Smooth muscle cell of trachea (primary cell): Measurements from ENCODE around the gene PCDHGB5. TPM values are rescaled to one million over a fixed set of nuclear protein-coding genes. Genes with fewer than 3 reads are reported as not detected.

Experiments
- total RNA-seq: library from RNA; depleted of rRNA; stranded (reverse); fragments of >200 nt; gene quantifications from 2 replicates; pipeline ENCODE4 v1.2.1, GENCODE V29; 2014

Gene PCDHGB5
- 27.9 and 40.4 TPM in 2 replicates for total RNA-seq

GRCh38 chr5:141397756-141398551 is at the start of gene PCDHGB5:
PCDHGB5 (plus strand) TSS chr5:141397947; CDS start chr5:141398128, 181 bp downstream.

DNA sequence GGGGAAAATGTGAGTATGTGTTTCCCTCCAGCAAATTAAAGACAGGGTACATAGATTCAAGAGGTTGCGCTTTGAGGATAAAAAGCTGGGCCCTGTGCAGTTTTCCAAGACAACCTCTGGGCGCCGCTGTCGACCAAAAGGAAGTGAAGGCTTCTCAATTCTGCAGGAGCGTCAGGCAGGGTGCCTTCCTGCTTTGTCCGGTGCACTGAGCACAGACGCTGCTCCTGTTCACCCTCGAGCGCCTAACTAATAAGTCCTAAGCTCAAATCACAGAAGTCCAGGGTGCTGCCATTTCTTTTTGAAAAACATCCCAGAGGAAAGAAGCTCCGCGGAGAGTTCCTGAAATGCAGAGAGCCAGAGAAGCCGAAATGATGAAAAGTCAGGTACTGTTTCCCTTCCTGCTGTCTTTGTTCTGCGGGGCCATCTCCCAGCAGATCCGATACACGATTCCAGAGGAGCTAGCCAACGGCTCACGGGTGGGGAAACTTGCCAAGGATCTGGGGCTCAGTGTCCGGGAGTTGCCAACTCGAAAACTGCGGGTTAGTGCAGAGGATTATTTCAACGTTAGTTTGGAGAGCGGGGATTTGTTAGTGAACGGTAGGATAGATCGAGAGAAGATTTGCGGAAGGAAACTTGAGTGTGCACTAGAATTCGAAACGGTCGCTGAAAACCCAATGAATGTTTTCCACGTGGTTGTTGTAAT is 47.7 kb upstream of the PCDHGB5 start, which contains the start of gene PCDHGB1:
PCDHGB1 (plus strand) TSS at position 183 of the 703 bp plus-strand sequence; CDS start at position 345, 162 bp downstream.

DNA sequence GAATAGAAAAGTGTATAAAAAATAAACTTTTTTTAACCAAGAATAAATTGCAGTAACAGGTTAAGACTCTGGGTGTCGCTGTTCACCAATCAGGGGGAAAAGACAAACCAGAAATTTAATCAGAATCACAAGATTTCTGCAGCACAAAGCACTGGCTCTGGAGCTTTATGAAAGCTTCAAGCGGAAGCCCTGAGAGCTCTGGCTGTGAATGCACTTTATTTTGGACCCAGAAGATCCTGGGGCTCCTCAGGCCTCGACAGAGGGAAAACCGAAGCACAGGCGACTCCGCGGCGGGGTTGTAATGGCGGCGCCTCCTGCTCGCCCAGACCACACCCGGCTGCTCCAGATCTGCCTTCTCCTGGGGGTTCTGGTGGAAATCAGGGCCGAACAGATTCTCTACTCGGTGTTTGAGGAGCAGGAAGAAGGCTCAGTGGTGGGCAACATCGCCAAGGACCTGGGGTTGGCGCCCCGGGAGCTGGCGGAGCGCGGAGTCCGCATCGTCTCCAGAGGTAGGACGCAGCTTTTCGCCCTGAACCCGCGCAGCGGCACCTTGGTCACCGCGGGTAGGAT is 42.8 kb upstream of the PCDHGB5 start, which contains the start of gene PCDHGA4:
PCDHGA4 (plus strand) TSS at position 122 of the 570 bp plus-strand sequence; CDS start at position 209, 87 bp downstream.

DNA sequence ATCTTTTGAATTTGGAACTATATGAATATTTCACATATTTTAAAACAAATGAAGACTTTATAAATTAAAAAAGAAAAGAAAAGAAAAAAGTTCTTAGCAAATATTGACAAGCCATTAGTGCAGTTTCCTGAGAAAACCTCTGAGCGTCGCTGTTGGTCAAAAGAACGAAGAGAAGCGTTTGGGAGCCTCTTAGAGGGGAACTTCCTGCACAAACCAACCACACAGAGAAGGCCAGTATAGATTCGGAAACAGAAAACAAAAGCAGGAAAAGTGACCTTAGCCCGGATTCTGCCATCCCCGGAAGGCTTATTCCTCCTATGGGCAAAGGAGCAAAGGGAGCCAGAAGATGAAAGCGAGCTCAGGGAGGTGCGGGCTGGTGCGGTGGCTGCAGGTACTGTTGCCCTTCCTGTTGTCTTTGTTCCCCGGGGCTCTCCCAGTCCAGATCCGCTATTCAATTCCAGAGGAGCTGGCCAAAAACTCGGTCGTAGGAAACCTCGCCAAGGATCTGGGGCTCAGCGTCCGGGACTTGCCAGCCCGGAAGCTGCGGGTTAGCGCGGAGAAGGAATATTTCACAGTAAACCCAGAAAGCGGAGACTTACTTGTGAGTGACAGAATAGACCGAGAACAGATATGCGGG is 37.8 kb upstream of the PCDHGB5 start, which contains the start of gene PCDHGB2:
PCDHGB2 (plus strand) TSS at position 205 of the 637 bp plus-strand sequence; CDS start at position 347, 142 bp downstream.

DNA sequence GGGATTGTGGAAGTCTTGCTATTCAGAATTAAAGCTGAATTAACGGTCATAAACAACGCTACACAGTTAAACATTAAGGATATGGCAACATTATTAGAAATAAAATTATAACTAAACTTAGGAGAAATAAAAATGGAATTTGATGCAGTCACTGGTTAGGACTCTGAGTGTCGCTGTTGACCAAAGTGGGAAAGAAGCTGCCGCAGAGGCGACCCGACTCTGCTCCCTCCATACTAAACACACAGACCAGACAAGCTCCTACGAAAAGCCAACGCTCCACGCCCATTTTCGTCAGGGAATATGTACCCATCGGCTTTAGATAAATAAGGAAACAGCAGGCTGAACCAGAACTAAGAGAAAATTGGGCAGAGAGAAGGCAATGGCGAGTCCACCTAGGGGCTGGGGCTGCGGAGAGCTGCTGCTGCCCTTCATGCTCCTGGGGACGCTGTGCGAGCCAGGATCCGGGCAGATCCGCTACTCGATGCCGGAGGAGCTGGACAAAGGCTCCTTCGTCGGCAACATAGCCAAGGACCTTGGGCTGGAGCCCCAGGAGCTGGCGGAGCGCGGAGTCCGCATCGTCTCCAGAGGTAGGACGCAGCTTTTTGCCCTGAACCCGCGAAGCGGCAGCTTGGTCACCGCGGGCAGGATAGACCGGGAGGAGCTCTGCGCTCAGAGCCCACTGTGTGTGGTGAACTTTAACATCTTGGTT is 33.6 kb upstream of the PCDHGB5 start, which contains the start of gene PCDHGA5:
PCDHGA5 (plus strand) TSS at position 211 of the 709 bp plus-strand sequence; CDS start at position 380, 169 bp downstream.

DNA sequence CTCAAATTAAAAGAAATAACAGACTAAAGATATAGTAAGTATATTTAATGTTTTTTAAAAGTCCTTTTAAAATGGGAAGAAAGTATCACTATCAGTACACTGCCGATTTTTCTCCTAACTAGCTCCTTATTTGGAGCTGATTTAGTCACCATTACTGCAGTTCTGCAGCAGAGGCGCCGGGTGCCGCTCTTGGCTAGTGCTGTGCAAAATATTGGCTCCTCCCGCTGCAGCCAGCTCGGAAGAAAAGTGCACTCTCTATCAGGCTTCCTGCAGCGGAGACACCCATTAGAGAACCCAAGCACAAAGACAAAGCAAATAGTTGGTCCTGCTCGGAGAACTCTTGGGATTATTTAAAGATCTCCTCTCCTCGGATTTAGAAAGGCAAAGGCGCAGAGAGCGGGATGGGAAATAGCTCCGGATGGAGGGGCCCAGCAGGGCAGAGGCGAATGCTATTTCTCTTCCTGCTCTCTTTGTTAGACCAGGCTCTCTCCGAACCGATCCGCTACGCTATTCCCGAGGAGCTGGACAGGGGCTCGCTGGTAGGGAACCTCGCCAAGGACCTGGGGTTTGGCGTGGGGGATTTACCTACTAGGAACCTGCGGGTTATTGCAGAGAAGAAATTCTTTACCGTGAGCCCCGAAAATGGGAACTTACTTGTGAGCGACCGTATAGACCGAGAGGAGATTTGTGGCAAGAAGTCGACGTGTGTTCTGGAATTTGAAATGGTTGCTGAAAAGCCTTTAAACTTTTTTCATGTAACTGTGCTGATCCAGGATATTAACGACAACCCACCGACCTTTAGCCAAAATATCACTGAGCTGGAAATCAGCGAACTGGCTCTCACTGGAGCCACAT is 27.5 kb upstream of the PCDHGB5 start, which contains the start of gene PCDHGB3:
PCDHGB3 (plus strand) TSS at position 249 of the 855 bp plus-strand sequence; CDS start at position 402, 153 bp downstream.

GRCh38 chr5:141373673-141374317 is 24.0 kb upstream of the PCDHGB5 start, which contains the start of gene PCDHGA6:
PCDHGA6 (plus strand) TSS chr5:141373891; CDS start chr5:141374084, 193 bp downstream.

DNA sequence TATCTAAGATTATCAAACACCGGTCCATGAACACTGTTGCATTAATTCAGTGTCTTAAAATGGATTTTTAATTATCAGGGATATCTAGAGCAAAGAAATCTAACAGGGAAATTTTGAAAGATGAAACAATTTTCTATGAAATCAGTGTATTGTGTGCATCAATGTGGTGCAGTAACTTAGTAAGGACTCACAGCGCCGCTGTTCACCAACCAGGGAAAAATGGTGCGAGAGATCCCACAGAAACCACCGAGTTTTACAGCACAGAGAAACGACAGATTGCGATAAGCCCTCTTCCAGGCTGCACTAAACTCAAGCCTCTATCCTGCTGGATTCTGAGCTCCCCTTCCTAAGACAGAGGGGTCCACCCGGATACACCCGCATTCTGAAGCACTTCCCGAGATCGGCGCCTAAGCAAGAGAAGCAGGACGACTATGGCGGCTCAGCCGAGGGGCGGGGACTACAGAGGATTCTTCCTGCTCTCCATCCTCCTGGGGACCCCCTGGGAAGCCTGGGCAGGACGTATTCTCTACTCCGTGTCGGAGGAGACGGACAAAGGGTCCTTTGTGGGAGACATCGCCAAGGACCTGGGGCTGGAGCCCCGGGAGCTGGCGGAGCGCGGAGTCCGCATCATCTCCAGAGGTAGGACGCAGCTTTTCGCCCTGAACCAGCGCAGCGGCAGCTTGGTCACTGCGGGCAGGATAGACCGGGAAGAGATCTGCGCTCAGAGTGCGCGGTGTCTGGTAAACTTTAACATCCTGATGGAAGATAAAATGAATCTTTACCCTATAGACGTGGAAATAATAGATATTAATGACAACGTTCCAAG is 15.1 kb upstream of the PCDHGB5 start, which contains the start of gene PCDHGA7:
PCDHGA7 (plus strand) TSS at position 274 of the 826 bp plus-strand sequence; CDS start at position 432, 158 bp downstream.

DNA sequence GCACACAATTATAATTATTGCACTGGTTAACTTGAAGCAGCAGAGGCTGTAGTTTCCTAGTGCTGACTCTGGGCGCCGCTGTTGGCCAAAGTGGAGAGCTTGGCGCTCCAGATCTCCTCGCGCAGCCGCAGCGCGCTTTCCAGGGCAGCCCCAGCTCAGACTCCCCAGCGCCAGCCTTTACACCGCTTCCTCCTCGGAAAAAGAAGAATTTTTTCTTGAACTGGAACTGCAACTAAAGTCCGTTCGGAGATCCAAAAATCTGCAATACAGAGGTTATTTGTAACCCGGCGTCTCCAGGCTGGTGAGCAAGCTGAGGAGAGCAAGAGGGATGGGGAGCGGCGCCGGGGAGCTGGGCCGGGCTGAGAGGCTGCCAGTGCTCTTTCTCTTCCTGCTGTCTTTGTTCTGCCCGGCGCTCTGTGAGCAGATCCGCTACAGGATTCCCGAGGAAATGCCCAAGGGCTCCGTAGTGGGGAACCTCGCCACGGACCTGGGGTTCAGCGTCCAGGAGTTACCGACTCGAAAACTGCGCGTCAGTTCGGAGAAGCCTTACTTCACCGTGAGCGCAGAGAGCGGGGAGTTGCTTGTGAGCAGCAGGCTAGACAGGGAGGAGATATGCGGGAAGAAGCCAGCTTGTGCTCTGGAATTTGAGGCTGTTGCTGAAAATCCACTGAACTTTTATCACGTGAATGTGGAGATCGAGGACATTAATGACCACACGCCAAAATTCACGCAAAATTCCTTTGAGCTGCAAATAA is 10.0 kb upstream of the PCDHGB5 start, which contains the start of gene PCDHGB4:
PCDHGB4 (plus strand) TSS at position 142 of the 755 bp plus-strand sequence; CDS start at position 329, 187 bp downstream.

DNA sequence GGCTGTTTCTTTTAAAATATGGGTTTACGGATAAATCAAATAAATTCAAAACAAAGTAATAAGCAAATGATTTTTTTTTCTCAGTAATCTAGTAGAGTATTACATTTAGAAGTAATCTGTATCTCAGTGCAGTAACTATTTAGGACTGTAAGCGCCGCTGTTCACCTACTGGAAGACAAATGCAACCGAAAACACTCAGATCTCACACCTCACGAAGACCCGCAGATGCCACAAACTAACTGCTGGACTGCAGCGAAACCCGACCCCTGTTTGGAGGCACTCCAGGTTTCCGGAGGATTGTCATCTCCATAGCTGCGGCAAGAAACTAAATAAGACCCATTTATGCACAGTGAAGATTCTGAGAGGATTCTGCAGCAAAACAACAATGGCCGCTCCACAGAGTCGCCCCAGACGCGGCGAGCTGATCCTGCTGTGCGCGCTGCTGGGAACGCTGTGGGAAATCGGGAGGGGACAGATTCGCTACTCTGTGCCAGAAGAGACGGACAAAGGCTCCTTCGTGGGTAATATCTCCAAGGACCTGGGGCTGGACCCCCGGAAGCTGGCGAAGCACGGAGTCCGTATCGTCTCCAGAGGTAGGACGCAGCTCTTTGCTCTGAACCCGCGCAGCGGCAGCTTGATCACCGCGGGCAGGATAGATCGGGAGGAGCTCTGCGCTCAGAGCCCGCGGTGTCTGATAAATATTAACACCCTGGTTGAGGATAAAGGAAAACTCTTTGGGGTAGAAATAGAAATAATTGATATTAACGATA is 5.1 kb upstream of the PCDHGB5 start, which contains the start of gene PCDHGA8:
PCDHGA8 (plus strand) TSS at position 205 of the 770 bp plus-strand sequence; CDS start at position 386, 181 bp downstream.

DNA sequence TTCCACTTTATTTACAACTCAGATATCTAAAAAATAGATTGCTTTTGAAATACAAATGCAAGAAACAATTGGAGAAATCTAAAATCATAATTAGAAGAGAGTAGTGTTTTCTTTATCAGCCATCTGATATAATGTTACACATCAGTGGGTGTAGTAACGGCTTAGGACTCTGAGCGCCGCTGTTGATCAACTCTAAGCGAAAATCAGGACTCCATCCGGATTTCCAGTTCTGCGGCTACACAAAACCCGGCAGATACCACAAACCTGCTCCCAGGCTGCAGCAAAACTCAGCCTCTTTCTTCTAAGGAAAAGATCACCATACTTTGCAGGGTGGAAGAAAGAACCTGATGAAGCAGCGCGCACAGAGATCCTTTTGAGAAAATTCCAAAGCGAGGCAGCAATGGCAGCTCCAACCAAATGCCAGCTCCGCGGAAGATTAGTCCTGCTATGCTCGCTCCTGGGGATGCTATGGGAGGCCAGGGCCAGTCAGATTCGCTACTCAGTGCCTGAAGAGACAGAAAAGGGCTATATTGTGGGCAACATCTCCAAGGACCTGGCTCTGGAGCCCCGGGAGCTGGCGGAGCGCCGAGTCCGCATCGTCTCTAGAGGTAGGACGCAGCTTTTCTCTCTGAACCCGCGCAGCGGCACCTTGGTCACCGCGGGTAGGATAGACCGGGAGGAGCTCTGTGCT is 5.0 kb downstream of the PCDHGB5 start, which contains the start of gene PCDHGA9:
PCDHGA9 (plus strand) TSS at position 226 of the 691 bp plus-strand sequence; CDS start at position 401, 175 bp downstream.

GRCh38 chr5:141407790-141408505 is 10.2 kb downstream of the PCDHGB5 start, which contains the start of gene PCDHGB6:
PCDHGB6 (plus strand) TSS chr5:141408021; CDS start chr5:141408203, 182 bp downstream.

DNA sequence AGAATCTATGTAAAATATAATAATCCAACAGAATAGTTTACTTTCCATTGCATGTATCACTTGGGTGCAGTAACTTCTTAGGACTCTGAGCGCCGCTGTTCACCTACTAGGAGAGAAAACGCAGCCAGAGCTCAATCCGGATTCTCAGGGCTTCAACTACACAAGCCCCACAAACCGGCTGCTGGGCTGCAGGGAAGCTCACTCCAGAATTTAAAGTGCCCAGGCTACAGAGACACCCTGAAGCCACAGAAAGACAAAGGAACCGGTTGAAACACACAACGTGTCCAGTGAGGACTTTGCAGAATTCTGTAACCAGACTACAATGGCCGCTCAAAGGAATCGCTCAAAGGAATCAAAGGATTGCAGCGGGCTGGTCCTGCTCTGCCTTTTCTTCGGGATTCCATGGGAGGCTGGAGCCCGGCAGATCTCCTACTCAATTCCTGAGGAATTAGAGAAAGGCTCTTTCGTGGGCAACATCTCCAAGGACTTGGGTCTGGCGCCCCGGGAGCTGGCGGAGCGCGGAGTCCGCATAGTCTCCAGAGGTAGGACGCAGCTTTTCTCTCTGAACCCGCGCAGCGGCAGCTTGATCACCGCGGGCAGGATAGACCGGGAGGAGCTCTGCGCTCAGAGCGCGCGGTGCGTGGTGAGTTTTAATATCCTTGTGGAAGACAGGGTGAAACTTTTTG is 15.2 kb downstream of the PCDHGB5 start, which contains the start of gene PCDHGA10:
PCDHGA10 (plus strand) TSS at position 134 of the 686 bp plus-strand sequence; CDS start at position 323, 189 bp downstream.

GRCh38 chr5:141417494-141418172 is 19.9 kb downstream of the PCDHGB5 start, which contains the start of gene PCDHGB7:
PCDHGB7 (plus strand) TSS chr5:141417677; CDS start chr5:141417860, 183 bp downstream.

